ENCODE data around the gene APOO. TPM values are rescaled to one million over a fixed set of nuclear protein-coding genes. Genes with fewer than 3 reads are reported as not detected.

Gene APOO
- total RNA-seq, 2 donors from 2014 or later: 27.1 to 63.3 TPM

DNA sequence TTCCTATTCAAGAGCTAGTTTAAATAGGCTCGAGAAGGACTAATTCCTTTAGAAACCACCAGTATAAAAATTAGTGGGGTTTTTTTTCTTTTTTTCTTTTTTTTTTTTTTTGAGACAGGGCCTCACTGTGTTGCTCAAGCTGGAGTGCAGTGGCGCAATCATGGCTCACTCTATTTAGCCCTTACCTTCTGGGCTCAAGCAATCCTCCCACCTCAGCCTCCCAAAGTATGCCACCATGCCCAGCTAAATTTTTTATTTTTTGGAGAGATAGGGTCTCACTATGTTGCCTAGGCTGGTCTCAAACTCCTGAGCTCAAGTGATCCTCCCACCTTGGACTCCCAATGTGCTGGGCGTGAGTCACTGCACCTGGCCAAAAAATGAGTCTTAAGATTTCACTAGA, 52.8 kb downstream of the APOO start:
- Histone ChIP-seq H3K36me3 (no peaks in the 10 kb centered on the region), H3K27me3 (no peaks in the 10 kb centered on the region), H3K4me3 (no peak overlapping the region), H3K27ac (no peak overlapping the region), H3K9me3 (no peaks in the 10 kb centered on the region), H3K4me1 (no peaks in the 10 kb centered on the region)
- TF ChIP-seq, protein P1, sequence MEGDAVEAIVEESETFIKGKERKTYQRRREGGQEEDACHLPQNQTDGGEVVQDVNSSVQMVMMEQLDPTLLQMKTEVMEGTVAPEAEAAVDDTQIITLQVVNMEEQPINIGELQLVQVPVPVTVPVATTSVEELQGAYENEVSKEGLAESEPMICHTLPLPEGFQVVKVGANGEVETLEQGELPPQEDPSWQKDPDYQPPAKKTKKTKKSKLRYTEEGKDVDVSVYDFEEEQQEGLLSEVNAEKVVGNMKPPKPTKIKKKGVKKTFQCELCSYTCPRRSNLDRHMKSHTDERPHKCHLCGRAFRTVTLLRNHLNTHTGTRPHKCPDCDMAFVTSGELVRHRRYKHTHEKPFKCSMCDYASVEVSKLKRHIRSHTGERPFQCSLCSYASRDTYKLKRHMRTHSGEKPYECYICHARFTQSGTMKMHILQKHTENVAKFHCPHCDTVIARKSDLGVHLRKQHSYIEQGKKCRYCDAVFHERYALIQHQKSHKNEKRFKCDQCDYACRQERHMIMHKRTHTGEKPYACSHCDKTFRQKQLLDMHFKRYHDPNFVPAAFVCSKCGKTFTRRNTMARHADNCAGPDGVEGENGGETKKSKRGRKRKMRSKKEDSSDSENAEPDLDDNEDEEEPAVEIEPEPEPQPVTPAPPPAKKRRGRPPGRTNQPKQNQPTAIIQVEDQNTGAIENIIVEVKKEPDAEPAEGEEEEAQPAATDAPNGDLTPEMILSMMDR (IDR thresholded peaks at IDR 0.05): no peak
- no peak for DNase-seq (ENCODE audit: low spot score)

DNA sequence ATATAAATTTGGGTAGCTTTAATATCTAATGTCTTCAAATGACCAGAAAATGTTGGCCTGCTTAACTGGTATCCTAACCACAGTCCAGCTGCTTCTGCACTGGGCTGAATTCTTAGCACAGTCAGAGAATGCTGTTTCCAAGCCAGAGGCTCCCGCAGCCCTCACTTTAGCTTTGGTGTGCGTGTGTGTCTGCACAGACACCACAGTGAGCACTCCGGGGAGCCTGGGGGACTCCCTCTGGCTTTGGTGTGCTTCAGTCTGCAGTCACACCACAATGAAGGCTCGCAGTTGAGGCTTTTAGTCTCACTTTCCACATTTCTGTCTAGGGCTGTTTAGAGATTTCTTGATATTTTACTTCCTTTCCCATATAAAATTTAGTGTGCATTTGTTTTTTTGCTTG, 53.6 kb downstream of the APOO start:
- Histone ChIP-seq H3K4me1 (no peaks in the 10 kb centered on the region), H3K9me3 (no peaks in the 10 kb centered on the region), H3K27me3 (no peaks in the 10 kb centered on the region), H3K36me3 (no peaks in the 10 kb centered on the region), H3K27ac (no peak overlapping the region), H3K4me3 (no peak overlapping the region)
- TF ChIP-seq, protein P1 (IDR thresholded peaks at IDR 0.05): no peak
- no peak for DNase-seq (ENCODE audit: low spot score)

DNA sequence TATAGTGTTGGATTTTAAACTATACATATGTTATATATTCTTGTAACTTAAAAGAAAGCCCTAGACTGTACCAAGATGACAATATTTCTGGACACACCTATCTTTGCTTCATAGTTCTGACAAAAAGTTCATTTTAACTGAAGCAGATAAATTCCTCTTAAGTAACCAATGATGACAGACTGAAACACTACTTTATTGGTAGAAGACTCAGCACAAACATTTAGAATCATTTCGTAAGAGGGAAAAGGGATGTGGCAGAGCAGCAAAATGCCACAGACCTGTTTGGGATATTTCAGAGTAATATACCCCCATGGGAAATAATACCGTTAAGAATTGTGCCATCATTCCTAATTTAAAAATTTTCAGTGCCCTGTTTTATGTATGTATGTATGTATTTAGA, 56.2 kb downstream of the APOO start:
- DNase-seq (ENCODE audit: low spot score): no peak
- no peak overlapping the region for H3K4me3 ChIP-seq
- TF ChIP-seq, protein P1 (IDR thresholded peaks at IDR 0.05): no peak
- no peaks in the 10 kb centered on the region for H3K4me1 ChIP-seq
- no peaks in the 10 kb centered on the region for H3K36me3 ChIP-seq
- no peaks in the 10 kb centered on the region for H3K27me3 ChIP-seq
- no peak overlapping the region for H3K27ac ChIP-seq
- H3K9me3 ChIP-seq: no peaks in the 10 kb centered on the region

DNA sequence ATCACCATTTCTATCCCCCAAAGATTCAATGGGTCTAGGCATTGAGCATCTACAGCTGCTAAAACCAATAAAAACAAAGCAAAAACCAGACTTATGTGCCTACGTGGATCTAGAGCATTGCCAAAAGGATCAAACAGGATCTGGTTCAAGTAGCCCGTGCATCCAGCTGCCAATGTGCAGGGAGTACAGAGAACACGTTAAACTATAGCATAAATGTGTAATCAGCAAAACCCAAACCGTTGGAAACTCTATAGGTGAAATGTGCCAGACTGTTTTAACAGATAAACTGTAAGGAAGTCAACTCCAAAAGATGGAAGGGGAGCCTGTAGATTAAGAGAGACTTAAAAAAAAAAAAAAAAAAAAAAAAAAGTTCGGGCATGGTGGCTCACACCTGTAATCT, 58.5 kb downstream of the APOO start:
- H3K9me3 ChIP-seq: no peaks in the 10 kb centered on the region
- H3K4me3 ChIP-seq: no peak overlapping the region
- no peak for DNase-seq (ENCODE audit: low spot score)
- no peaks in the 10 kb centered on the region for H3K27me3 ChIP-seq
- TF ChIP-seq, protein P1 (IDR thresholded peaks at IDR 0.05): no peak
- no peak overlapping the region for H3K27ac ChIP-seq
- H3K36me3 ChIP-seq: no peaks in the 10 kb centered on the region
- H3K4me1 ChIP-seq: peaks cover 0 to 4% of the 10 kb centered on the region in 2 donors

DNA sequence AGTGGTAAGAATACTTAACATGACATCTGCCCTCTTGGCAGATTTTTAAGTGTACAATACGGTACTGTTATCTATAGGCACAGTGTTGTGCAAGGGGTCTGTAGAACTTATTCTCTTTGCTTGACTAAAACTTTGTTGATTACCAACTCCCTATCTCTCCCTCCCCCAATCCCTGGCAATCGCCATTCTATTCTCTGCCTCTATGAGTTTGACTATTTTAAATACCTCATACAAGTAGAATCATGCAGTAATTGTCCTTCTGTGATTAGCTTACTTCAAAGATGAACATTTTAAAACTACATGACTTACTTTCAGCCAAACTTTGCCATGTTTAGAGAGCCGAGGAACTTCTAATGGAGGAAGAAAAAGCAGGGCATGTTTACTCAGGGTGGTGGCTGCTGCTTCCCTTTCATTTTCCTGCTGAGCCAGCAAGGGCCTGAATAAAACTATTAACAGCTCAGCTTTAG, 62.4 kb downstream of the APOO start:
- Histone ChIP-seq H3K27ac (peak overlapping the region in 1 of 2 donors; percentile 63), H3K4me3 (no peak overlapping the region), H3K4me1 (peaks cover 0 to 4% of the 10 kb centered on the region in 2 donors), H3K9me3 (no peaks in the 10 kb centered on the region), H3K36me3 (no peaks in the 10 kb centered on the region), H3K27me3 (no peaks in the 10 kb centered on the region)
- TF ChIP-seq, protein P1 (IDR thresholded peaks at IDR 0.05): no peak
- DNase-seq (ENCODE audit: low spot score): no peak

DNA sequence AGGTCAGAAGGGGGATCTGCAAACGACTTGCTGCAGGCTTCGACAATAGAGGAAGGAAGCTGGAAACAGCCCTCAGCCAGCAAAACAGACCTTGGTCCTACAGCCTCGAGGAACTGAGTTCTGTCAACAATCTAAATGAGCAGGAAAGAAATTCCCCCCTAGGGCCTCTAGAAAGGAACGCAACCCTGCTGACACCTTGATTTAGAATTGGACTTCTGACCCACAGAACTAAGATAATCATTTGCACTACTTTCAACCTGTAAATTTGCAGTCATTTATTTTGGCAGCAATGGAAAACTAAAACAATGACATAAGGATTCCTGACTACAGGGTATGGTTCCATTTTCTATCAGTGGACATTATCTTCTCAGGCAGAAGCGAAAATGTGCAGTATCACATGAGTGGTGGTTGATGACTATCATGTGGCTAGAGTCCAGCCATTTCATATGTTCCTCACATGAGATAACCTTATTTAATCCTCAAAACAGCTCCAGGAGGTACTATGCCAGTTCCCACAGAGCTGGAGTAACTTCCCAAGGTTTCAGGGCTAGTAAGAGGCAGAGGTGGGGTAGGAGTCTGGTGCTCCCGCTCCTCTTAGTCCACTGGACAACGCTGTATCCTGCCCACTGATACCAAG, 63.1 kb downstream of the APOO start:
- H3K36me3 ChIP-seq: no peaks in the 10 kb centered on the region
- H3K9me3 ChIP-seq: no peaks in the 10 kb centered on the region
- no peak for DNase-seq (ENCODE audit: low spot score)
- peaks cover 0 to 4% of the 10 kb centered on the region in 2 donors for H3K4me1 ChIP-seq
- no peak overlapping the region for H3K4me3 ChIP-seq
- H3K27me3 ChIP-seq: no peaks in the 10 kb centered on the region
- TF ChIP-seq, protein P1 (IDR thresholded peaks at IDR 0.05): no peak
- H3K27ac ChIP-seq: peak overlapping the region; percentile 33 to 63
